A204.1 (cell line): Measurements from ENCODE around the gene ANKRD11.
"Not testable (repeated sequence)": the region's sequence is repeated elsewhere in the genome, so short reads cannot be mapped to it uniquely, and the experiment has no call there.

Source experiments
- FAIRE-seq: peaks from 2 replicates; lab custom pipeline; 2012; peaks lifted over from hg19 to GRCh38; lab: Jason Lieb, UNC

Gene ANKRD11

GRCh38 chr16:89402962-89403361 is 87.4 kb downstream of the ANKRD11 start:
- FAIRE-seq: no peak

- FAIRE-seq: no peak
Observed at GRCh38 chr16:89401641-89402445, 88.5 kb downstream of the ANKRD11 start.

- no peak for FAIRE-seq
Observed at GRCh38 chr16:89401205-89401604, 89.2 kb downstream of the ANKRD11 start.

- FAIRE-seq: no peak
Observed at GRCh38 chr16:89400740-89401139, 89.6 kb downstream of the ANKRD11 start.

- FAIRE-seq: no peak
Observed at GRCh38 chr16:89398924-89399323, 91.4 kb downstream of the ANKRD11 start.

GRCh38 chr16:89397331-89397861 is 93.0 kb downstream of the ANKRD11 start:
- FAIRE-seq: no peak

GRCh38 chr16:89396156-89396555 is 94.2 kb downstream of the ANKRD11 start:
- no peak for FAIRE-seq

- FAIRE-seq: no peak
Observed at GRCh38 chr16:89395150-89396142, 94.9 kb downstream of the ANKRD11 start.

- no peak for FAIRE-seq
Observed at GRCh38 chr16:89393738-89394406, 96.5 kb downstream of the ANKRD11 start.

- no peak for FAIRE-seq
Observed at GRCh38 chr16:89392881-89393737, 97.3 kb downstream of the ANKRD11 start.

- not testable (repeated sequence) for FAIRE-seq
Observed at GRCh38 chr16:89390224-89390583, 100.2 kb downstream of the ANKRD11 start.

GRCh38 chr16:89389504-89390223 is 100.7 kb downstream of the ANKRD11 start:
- FAIRE-seq: not testable (repeated sequence)

GRCh38 chr16:89388536-89388935 is 101.8 kb downstream of the ANKRD11 start:
- FAIRE-seq: no peak

GRCh38 chr16:89386306-89387185 is 103.8 kb downstream of the ANKRD11 start:
- FAIRE-seq: no peak

GRCh38 chr16:89385712-89386111 is 104.6 kb downstream of the ANKRD11 start:
- no peak for FAIRE-seq

GRCh38 chr16:89384282-89384681 is 106.1 kb downstream of the ANKRD11 start:
- FAIRE-seq: no peak

- FAIRE-seq: no peak
Observed at GRCh38 chr16:89383095-89384003, 107.0 kb downstream of the ANKRD11 start.

GRCh38 chr16:89382555-89382954 is 107.8 kb downstream of the ANKRD11 start:
- not testable (repeated sequence) for FAIRE-seq
